ENCODE results near the gene KRT86.

GRCh38 chr12:52331039-52331438, 56.6 kb downstream of the KRT86 start:
- TF ChIP-seq CTCF (IDR thresholded peaks at IDR 0.05; ENCODE audit: low read length) (no peak), EZH2phosphoT487 (IDR thresholded peaks at IDR 0.05; ENCODE audit: low read length) (no peak)

All from MM.1S (cell line).